OCI-LY3 (cell line): Measurements from ENCODE around the gene SRPK1.

Source experiments
- CTCF ChIP-seq: fragments of 200-600, 300-600 bp; sonication (generic); IDR thresholded peaks from 2 replicates; pipeline ENCODE4 v1.5.1; 2014; ENCODE audit warnings: antibody characterized with exemption, low read length, low read depth
- EZH2phosphoT487 ChIP-seq: fragments of 200-600 bp; shearing (Covaris generic); IDR thresholded peaks from 2 replicates; pipeline ENCODE4 v1.6.1; 2018; ENCODE audit warnings: antibody characterized with exemption, mixed run types, low read depth

- TF ChIP-seq CTCF (no peak), EZH2phosphoT487 (no peak)
Measured at GRCh38 chr6:35839019-35839418, 81.9 kb downstream of the SRPK1 start.
